ENCODE measurements around the gene NRXN3. TPM values are rescaled to one million over a fixed set of nuclear protein-coding genes. Genes with fewer than 3 reads are reported as not detected.

Gene NRXN3
- total and polyA plus RNA-seq, 4 donors = 0.07 to 1.2 (median 0.23) TPM

- Histone ChIP-seq H3K27ac (ENCODE audit: low read depth in 1 of 2, low read length in 2 of 2) (no peak overlapping the region), H3K9ac (ENCODE audit: low read depth in 1 of 2, low read length in 2 of 2) (no peak overlapping the region), H3K9me3 (ENCODE audit: control insufficient read depth in 4 of 4, low read length in 3 of 4) (no peaks in the 10 kb centered on the region), H3K4me3 (ENCODE audit: low read depth in 1 of 3, low read length in 3 of 3) (no peak overlapping the region), H3K36me3 (ENCODE audit: control insufficient read depth in 4 of 4, insufficient read depth in 3 of 4, low read depth in 1 of 4, low read length in 3 of 4) (no peaks in the 10 kb centered on the region), H3K27me3 (ENCODE audit: control insufficient read depth in 4 of 4, insufficient read depth in 4 of 4, low read length in 3 of 4) (no peaks in the 10 kb centered on the region), H3K4me1 (ENCODE audit: control insufficient read depth in 4 of 4, insufficient read depth in 4 of 4, low read length in 3 of 4) (no peaks in the 10 kb centered on the region)
- peak in 1 of 2 donors; percentile 57 for TF ChIP-seq HNF4A (conservative IDR thresholded peaks at IDR 0.05)
- no peak for TF ChIP-seq YY1 (IDR thresholded peaks at IDR 0.05)
- 32% methylated on average over 1 of the region's 1 CpG for WGBS
- no peak for DNase-seq (ENCODE audit: low spot score)
These were observed 1631.9 kb downstream of the NRXN3 start for GRCh38 chr14:79802093-79802492.

GRCh38 chr14:79805636-79806035 lies 1635.5 kb downstream of the NRXN3 start:
- no peaks in the 10 kb centered on the region for H3K27me3 ChIP-seq (ENCODE audit: control insufficient read depth in 4 of 4, insufficient read depth in 4 of 4, low read length in 3 of 4)
- WGBS = 58% methylated on average over 1 of the region's 1 CpG
- TF ChIP-seq RXRA (IDR thresholded peaks at IDR 0.05) = no peak
- no peak for TF ChIP-seq FOXA2 (IDR thresholded peaks at IDR 0.05)
- no peak for TF ChIP-seq GABPA (IDR thresholded peaks at IDR 0.05 in 1 of 2, conservative IDR thresholded peaks at IDR 0.05 in 1 of 2)
- no peak for TF ChIP-seq ZBTB33 (IDR thresholded peaks at IDR 0.05)
- no peak for TF ChIP-seq FOXA1 (IDR thresholded peaks at IDR 0.05)
- no peak for TF ChIP-seq ATF3 (IDR thresholded peaks at IDR 0.05)
- TF ChIP-seq HNF4G (IDR thresholded peaks at IDR 0.05) = no peak
- TF ChIP-seq SP1 (IDR thresholded peaks at IDR 0.05) = no peak
- no peak for TF ChIP-seq NR2F2 (IDR thresholded peaks at IDR 0.05)
- no peak for TF ChIP-seq RAD21 (IDR thresholded peaks at IDR 0.05)
- no peak for TF ChIP-seq MAX (IDR thresholded peaks at IDR 0.05)
- no peak for TF ChIP-seq CTCF (IDR thresholded peaks at IDR 0.05; ENCODE audit: low read depth, low read length, missing input control)
- no peak for TF ChIP-seq HNF4A (conservative IDR thresholded peaks at IDR 0.05)
- no peak for TF ChIP-seq EGR1 (IDR thresholded peaks at IDR 0.05; ENCODE audit: low read depth in 2 of 2)
- TF ChIP-seq REST (IDR thresholded peaks at IDR 0.05) = no peak

More at GRCh38 chr14:79805636-79806035, 1635.5 kb downstream of the NRXN3 start:
- Histone ChIP-seq H3K9ac (ENCODE audit: low read depth in 1 of 2, low read length in 2 of 2) (no peak overlapping the region), H3K9me3 (ENCODE audit: control insufficient read depth in 4 of 4, low read length in 3 of 4) (no peaks in the 10 kb centered on the region), H3K4me1 (ENCODE audit: control insufficient read depth in 4 of 4, insufficient read depth in 4 of 4, low read length in 3 of 4) (no peaks in the 10 kb centered on the region), H3K27ac (ENCODE audit: low read depth in 1 of 2, low read length in 2 of 2) (no peak overlapping the region), H3K4me3 (ENCODE audit: low read depth in 1 of 3, low read length in 3 of 3) (no peak overlapping the region), H3K36me3 (ENCODE audit: control insufficient read depth in 4 of 4, insufficient read depth in 3 of 4, low read depth in 1 of 4, low read length in 3 of 4) (no peaks in the 10 kb centered on the region)
- DNase-seq (ENCODE audit: low spot score) = no peak
